GM15510 (cell line): ENCODE measurements around the gene OR10A6.

ENCODE experiments used
- POLR2A ChIP-seq: IDR thresholded peaks from 3 replicates; pipeline ENCODE4 v1.6.1; 2011; ENCODE audit warnings: borderline replicate concordance; ENCODE audit not compliant: insufficient read length; ENCODE audit errors: extremely low read depth

Gene OR10A6

DNA sequence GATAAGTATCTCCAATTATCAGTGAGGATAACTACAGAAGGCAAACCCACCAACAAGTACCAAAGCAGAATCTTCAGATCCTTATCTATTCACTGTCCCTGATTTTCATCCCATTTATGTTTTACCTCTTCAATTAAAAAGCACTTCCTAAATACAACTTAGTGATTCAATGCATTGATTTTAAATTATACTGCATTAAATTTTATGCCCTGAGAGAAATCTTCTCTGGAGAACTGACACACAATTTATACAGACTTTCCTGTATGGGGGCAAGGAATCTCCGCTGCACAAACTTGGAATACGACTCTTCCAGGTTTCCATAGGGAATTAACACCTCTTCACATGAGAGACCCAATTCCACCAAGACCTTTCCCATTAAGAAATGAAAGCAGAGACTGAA is 10.5 kb upstream of the OR10A6 start, which contains the start of gene OR10A3:
Gene OR10A3, minus strand, starts transcription at position 101 of the 400 bp plus-strand sequence. CDS start 2,188 bp downstream, outside the sequence.
- no peak for TF ChIP-seq POLR2A

DNA sequence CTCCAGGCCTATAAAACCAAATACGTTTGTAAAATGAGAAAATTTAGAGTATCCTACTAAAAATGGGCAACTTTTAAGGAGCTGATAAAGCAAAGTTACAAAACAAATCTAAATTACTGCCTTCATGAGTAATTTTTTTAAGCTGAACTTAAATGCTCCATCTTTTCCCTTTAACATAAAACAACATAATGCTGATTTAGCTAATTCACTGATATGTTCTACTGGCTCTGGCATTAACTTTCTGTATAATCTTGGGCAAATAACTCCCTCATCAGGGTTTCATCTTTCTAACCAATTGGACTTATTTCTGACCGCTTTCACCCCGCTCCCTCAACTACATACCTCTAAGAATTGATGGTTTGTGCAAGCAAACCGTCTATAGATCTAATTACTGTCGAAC is 10.1 kb upstream of the OR10A6 start:
- no peak for TF ChIP-seq POLR2A

DNA sequence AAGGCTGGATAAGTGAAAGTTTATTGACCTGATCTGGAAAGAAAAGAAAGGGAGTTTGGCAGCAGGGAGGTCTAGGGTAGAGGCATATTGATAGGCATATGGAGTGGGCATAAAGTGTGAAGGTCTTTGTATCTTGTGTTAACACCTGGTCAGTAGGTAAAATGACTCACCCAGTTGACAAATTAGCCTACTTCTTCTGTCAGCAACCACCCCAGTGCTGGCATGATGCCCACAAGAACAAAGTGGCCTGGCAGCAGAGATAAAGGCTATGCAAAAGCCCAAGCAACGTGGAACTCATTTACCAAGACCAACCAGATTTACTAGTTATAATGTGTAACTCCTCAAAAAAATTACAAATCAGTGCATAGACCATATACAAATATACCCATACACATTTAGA is 5.5 kb upstream of the OR10A6 start:
- TF ChIP-seq POLR2A = no peak

DNA sequence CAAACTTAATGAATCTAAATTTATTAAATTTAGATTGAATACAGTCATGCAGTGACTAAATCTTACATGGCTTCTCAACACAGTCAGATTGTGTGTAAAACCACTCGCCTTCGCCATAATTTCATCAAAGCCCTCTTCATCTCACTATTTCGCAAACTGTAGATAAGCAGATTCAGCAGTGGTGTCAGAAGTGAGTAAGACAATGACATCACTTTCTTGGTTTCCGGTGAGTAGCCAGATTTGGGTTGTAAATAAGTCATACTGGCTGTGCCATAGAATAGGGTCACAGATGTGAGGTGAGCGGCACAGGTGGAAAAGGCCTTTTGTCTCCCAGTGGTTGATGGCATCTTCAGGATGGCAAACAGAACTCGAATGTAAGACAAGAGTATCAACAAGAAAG is 3.4 kb downstream of the OR10A6 start:
- TF ChIP-seq POLR2A = no peak

DNA sequence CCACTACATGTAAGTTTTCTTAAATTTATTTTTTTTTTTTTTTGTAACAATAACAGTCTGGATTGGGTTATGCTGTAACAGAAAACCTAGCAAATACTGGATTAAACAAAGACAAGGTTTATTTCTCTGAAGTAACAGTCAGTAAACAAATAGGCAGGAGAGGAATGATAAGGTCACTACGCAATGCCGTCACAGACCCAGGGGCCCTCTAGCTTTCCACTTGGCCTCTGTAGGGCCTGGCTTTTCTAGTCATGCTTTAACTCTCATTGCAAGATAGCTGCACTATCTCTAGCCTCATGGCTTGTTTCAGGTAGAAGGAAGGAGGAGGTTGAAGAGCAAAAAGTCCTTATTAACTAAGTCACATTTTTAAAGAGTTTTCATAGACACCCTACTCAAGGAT is 6.5 kb downstream of the OR10A6 start:
- TF ChIP-seq POLR2A = no peak

DNA sequence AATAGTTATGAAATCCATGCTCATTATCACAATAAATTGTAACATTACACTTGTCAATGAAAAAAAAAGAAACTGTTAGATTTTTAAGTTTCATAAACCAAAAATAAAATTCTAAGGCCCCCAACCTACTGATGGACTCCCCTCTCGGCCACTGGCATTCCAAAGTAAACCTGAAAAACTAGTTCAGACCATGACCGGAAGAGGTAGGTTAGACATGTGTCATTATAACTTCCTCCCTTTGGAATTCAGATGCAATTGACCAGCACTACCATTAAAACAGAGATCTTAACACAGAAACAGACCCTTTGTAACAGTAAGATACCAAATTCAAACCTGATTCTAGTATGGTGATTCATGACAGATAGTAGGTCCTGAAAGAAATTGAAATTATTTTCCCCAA is 12.9 kb downstream of the OR10A6 start:
- no peak for TF ChIP-seq POLR2A

DNA sequence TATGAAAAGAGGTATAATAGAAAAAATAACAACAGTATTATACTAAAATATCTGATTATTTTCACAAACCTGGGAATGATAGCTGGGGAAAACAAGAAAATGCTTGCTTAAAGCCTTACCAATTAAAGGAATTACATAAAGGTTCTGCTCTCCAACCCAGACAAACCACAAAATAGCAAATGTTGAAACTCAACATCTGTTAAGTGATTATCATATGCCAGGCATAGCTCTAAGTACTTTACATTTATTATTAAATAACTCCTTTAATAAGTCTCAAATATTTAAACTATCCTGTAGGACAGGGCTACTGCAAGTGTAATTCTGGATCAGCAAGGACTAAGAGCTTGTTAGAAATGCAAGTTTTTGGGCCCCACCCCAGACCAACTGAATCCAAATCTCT is 20.1 kb downstream of the OR10A6 start:
- TF ChIP-seq POLR2A = no peak

DNA sequence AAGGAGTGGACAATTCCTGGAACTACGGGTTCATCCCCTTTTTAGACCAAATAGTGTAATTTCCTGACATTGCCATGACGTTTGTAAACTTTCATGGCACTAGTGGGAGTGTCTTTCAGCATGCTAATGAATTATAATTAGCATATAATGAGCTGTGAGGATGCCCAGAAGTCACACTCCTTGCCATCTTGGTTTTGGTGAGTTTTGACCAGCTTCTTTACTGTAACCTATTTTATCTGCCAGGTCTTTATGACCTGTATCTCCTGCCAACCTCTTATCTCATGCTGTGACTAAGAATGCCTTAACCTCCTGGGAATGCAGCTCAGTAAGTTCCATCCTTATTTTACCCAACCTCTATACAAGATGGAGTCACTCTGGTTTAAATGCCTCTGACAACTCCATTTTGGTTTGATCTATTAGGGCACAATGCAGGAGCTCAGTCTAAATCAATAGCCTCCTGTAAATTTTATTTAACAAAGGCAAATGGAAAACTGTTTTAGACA is 20.7 kb downstream of the OR10A6 start:
- no peak for TF ChIP-seq POLR2A

DNA sequence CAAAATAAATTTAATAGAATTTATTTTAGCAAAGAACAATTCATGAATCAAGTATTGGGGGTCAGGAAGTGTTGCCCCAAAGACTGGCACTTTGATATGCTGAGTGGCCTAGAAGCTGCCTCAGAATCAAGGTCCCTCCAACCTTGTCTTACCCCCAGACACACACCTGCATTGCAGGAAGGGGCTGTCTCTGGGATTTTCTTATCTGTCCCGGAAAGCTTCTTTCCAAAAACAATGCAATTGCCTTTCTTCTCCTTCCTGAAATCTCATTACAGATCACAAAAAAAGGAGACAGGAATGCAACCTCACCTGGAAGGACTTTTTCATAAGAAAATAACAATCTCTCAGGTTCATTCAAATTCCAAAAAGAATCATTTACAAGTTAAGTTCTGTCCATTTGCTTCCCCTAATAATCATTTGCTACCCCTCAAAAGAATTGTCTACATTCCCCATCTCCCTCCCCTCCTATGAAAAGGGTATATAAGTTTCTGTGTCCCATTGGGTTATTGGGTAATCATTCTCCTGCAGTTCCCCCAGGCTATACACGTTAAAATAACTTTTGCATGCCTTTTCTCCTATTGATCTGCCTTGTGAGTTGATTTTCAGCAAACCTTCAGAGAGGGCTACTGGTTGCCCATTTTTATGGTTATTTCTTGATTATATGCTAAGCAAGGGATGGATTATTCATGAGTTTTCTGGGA is 21.3 kb downstream of the OR10A6 start:
- no peak for TF ChIP-seq POLR2A

DNA sequence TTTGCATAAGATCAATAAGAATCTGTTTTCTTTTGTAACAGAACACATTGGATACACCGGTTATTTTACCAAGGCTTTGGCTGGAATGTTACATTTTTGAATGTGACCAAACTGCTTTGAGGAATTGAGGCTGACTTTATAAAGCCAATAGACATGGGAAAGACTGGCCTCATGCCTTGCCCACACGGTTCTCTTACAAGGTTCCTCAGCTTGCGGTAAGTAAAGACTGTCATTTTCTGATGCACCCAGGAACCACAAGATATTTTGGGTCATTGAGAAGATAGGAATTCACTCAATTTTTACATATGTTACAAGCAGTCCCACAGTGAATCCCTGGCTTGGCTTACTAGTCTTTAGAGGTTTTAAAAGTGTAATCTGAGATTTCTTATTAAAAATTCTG is 23.9 kb downstream of the OR10A6 start:
- no peak for TF ChIP-seq POLR2A

DNA sequence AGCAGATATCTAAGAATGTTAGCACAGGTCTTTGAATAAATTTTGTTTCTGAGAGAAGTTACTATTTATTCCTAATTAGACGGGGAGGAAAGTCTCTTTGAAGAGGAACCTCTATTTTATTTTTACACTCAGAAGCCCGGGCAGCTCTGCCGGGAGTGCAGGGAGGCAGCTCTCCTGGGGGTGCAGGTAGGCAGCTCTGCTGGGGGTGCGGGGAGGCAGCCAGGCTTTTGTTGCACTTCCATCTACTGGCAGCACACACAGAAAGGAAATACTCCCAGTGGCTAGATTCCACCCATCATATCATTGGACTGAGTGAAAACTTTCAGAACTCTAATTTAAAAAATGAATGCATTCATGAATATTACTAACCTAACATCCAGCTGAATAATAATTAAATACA is 24.6 kb downstream of the OR10A6 start:
- no peak for TF ChIP-seq POLR2A

DNA sequence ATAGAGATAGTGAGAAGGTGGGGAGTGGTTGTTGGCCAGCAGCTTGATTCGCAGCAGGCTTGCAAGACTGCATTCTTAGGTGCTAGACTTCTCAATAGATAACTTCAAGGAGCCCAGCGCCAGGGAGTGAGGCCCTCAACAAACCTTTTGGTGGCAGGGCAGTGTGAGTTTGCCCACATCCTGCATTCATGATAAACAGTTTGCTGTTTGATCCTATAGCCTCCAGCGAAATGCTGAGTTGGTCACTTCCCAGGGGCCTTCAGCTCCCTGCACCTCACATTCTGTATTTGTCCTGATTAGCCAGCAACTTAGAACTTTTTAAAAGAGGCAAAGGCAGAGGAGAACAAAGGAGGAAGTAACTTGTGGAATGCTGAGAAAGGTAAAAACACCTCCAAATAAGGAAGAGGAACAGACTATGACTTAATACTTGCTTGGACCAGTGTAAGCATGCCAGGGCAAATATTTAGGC is 25.1 kb downstream of the OR10A6 start:
- no peak for TF ChIP-seq POLR2A

DNA sequence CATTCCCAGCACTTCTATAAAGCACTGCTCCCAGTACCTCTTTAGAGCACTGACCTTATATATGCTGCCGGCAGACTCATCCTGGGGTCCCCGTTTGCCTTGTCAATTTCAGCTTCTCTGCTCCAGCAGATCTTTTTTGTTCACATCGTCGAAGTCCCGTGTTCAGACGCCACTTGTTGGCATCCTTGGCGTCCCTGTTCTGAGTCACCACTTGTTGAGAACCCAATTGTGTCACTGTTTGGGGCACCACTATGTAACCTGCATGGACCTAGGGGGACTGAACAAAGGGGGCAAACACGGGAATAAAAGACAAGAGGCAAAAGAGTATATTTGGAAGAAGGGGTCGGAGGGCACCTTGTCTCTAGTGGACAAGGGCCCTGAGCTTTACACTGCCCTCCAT is 25.5 kb downstream of the OR10A6 start:
- no peak for TF ChIP-seq POLR2A

DNA sequence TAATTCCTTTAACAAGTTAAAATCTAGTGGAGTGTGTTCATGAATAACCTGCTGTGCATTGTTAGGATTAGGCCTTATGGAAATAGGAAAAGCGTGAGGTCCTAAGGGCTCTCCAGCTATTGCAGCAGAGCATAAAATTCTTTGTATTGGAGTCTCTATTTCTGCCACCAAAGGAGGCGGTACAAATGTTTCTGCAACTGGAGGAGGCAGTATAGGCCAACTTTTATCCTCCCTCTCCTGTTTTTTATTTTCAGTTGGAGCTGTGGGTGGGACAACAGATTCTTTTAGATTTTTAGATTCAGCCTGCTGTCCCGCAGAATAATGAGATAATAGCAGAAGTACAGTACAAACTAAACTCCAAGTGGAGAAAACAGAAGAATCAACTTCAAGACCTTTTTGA is 26.2 kb downstream of the OR10A6 start:
- no peak for TF ChIP-seq POLR2A

DNA sequence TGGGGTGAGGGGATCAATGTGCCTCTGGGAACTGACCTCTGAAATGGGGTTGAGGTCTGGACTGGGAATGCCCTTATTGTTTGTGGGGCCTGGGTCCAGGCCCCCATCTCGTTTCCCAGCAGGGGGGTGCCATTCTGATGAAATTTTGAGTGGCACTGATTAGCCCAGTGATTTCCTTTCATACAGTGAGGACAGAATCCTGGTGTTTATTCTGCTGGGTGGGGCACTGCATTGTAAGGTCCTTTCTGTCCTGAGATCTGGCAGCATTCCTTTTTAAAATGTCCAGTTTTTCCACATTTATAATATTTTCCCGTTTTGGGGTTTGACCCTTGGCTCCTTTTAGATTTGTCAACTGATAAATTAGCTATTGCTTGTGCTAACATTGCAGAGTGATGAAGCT is 27.1 kb downstream of the OR10A6 start:
- TF ChIP-seq POLR2A = no peak

DNA sequence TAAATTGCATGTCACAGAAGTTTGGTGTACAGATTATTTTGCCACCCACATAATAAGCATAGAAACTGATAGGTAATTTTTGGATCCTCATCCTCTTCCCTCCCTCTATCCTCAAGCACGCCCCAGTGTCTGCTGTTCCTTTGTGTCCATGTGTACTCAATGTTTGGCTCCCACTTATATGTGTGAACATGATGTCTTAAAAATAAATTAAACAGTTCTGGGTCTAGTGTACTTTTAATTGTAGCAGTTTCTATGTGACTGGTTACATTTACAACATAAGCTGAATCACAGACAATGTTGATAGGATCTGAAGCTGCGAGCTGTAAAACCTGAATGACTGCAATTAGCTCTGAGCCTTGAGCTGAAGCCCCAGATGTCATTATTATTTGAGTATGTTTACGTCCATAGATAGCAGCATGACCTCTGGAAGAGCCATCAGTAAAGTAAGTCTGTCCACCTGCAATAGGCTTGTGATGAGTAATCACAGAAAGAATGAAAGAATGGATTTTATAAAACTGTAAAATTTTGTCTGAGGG is 29.7 kb downstream of the OR10A6 start:
- no peak for TF ChIP-seq POLR2A
